HG03469 (cell line): ENCODE results near the gene OR2F2.

Experiments used
- ATAC-seq: cut with Tn5 transposase; IDR thresholded peaks from one replicate; pipeline ENCODE4 v1.9.1; 2021; ENCODE audit warnings: mild to moderate bottlenecking, moderate library complexity, moderate number of reproducible peaks; ENCODE audit not compliant: unreplicated experiment

OR2F2 gene

GRCh38 chr7:143975617-143976016, 40.6 kb downstream of the OR2F2 start:
- no peak for ATAC-seq

DNA sequence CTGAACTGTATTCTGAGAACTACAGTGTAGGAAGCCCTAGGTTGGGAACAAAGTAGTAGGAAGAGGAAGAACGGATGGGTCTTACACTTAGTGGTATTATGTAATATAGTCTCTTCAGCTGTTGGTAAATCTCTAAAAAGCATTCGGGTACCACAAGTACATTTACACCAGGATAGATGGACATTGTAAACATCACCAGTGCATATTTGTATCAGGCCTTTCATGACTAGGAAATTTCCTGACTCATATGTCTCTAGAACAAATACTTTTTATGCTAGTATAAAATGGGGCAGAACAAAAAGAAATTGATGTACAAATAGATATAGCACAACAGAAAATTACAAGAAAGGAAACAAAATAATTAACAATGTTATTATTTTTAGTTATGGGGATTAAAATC, 43.6 kb downstream of the OR2F2 start:
- no peak for ATAC-seq

DNA sequence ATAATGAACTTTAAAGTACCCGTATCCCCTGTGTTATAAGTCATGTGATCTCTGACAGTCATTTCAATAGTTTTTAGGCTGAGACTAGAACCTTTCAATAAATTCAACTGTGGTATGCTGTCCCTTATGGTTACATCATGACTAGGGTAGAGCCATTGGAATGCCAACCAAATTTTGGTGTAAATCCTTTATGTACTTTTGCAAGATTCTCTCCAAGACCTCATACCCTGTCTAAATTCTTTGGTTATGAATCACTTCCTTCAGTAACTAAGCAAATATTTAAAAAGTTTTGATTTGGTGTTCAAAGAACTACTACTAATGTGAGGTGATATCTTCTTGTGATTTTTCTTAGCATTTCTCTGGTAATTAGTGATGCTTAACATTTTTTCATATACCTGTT, 44.3 kb downstream of the OR2F2 start:
- no peak for ATAC-seq

DNA sequence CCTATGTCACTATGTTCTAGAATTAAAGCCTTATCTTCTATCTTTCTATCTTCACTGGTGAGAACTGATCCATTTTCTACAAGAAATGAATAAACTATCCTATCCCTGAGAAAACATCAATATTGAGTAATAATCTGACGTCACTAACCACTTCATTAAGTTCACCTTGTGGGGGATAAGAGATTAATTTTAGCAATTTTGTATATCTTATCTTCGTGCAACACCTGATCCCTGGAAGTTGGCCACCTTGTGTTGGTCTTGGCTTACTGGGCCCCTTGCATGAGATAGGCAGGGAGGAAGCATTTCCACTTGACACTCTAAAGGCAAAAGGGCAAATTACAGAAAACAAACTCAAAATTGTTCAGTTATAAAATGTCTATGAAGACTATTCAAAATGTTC, 45.0 kb downstream of the OR2F2 start:
- ATAC-seq, result no peak

DNA sequence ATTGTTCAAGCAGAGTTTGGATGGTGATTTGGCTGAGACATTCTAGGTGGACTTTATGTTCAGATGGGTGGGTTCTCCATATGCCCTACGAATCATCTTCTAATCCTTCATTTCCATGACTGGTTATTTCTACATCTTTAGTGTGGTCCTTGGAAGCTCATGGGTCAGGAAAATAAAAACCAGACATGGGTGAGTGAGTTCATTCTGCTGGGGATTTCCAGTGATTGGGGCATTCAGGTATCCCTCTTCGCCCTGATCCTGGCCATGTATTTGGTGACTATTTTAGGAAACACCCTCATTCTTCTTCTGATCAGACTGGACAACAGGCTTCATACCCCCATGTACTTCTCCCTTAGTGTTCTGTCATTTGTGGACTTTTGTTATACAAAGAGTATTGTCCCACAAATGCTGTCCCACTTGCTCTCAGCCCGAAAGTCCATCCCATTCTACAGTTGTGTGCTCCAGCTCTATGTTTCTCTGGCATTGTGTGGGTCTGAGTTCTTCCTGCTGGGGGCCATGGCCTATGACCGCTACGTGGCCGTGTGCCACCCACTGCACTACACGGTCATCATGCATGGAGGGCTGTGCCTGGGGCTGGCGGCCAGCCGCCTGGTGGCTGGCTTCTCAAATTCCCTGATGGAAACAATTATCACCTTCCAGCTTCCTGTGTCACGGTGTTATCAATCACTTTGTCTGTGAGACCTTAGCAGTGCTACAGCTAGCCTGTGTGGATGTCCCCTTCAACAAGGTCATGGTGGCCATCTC, 45.9 kb downstream of the OR2F2 start:
- ATAC-seq, result no peak

- ATAC-seq, result no peak
Measured at GRCh38 chr7:143983960-143984359, 48.9 kb downstream of the OR2F2 start.
